ENCODE data around the gene ELL. TPM values are rescaled to one million over a fixed set of nuclear protein-coding genes. Genes with fewer than 3 reads are reported as not detected.

Gene ELL
- total RNA-seq, 1 donor from 2014 or later, result 15.5 TPM

GRCh38 chr19:18399008-18399407 is 122.9 kb downstream of the ELL start:
- Mint-ChIP-seq H3K4me3 (ENCODE audit: low read depth) (no peak overlapping the region), H3K4me1 (ENCODE audit: low read depth) (peaks cover 16% of the 10 kb centered on the region), H3K36me3 (ENCODE audit: insufficient read depth) (no peaks in the 10 kb centered on the region), H3K27me3 (no peaks in the 10 kb centered on the region), H3K27ac (no peak overlapping the region), H3K9me3 (ENCODE audit: low read depth) (no peaks in the 10 kb centered on the region)
- DNase-seq (ENCODE audit: low spot score, unreplicated experiment), result no peak
- TF ChIP-seq CTCF (IDR thresholded peaks at IDR 0.05; ENCODE audit: unreplicated experiment), result no peak

- Mint-ChIP-seq H3K4me1 (ENCODE audit: low read depth) (peaks cover 7% of the 10 kb centered on the region), H3K36me3 (ENCODE audit: insufficient read depth) (no peaks in the 10 kb centered on the region), H3K9me3 (ENCODE audit: low read depth) (no peaks in the 10 kb centered on the region), H3K27me3 (no peaks in the 10 kb centered on the region), H3K27ac (no peak within 1 kb of the TSS), H3K4me3 (ENCODE audit: low read depth) (no peak within 1 kb of the TSS)
- no peak for TF ChIP-seq CTCF (IDR thresholded peaks at IDR 0.05; ENCODE audit: unreplicated experiment)
- no peak for DNase-seq (ENCODE audit: low spot score, unreplicated experiment)
Measured at GRCh38 chr19:18397242-18398202, 124.3 kb downstream of the ELL start, which contains the start of gene LRRC25. Gene LRRC25, minus strand, starts transcription at chr19:18397622. Its CDS starts 659 bp downstream, at chr19:18396963.

GRCh38 chr19:18396471-18397241 is 125.2 kb downstream of the ELL start:
- H3K27me3 Mint-ChIP-seq, result no peaks in the 10 kb centered on the region

GRCh38 chr19:18393836-18394235 is 128.0 kb downstream of the ELL start:
- Mint-ChIP-seq H3K4me3 (ENCODE audit: low read depth) (no peak overlapping the region), H3K27me3 (no peaks in the 10 kb centered on the region), H3K27ac (no peak overlapping the region), H3K36me3 (ENCODE audit: insufficient read depth) (peaks cover 3% of the 10 kb centered on the region), H3K4me1 (ENCODE audit: low read depth) (no peaks in the 10 kb centered on the region), H3K9me3 (ENCODE audit: low read depth) (no peaks in the 10 kb centered on the region)
- no peak for TF ChIP-seq CTCF (IDR thresholded peaks at IDR 0.05; ENCODE audit: unreplicated experiment)
- DNase-seq (ENCODE audit: low spot score, unreplicated experiment), result no peak

More at GRCh38 chr19:18396471-18397241, 125.2 kb downstream of the ELL start:
- Mint-ChIP-seq H3K4me1 (ENCODE audit: low read depth) (peaks cover under 1% of the 10 kb centered on the region), H3K36me3 (ENCODE audit: insufficient read depth) (no peaks in the 10 kb centered on the region), H3K4me3 (ENCODE audit: low read depth) (no peak overlapping the region), H3K9me3 (ENCODE audit: low read depth) (no peaks in the 10 kb centered on the region), H3K27ac (no peak overlapping the region)
- no peak for TF ChIP-seq CTCF (IDR thresholded peaks at IDR 0.05; ENCODE audit: unreplicated experiment)
- DNase-seq (ENCODE audit: low spot score, unreplicated experiment), result no peak

GRCh38 chr19:18392926-18393325 is 128.9 kb downstream of the ELL start:
- Mint-ChIP-seq H3K4me1 (ENCODE audit: low read depth) (no peaks in the 10 kb centered on the region), H3K4me3 (ENCODE audit: low read depth) (no peak overlapping the region), H3K36me3 (ENCODE audit: insufficient read depth) (peaks cover 3% of the 10 kb centered on the region), H3K9me3 (ENCODE audit: low read depth) (no peaks in the 10 kb centered on the region), H3K27me3 (no peaks in the 10 kb centered on the region), H3K27ac (no peak overlapping the region)
- DNase-seq (ENCODE audit: low spot score, unreplicated experiment), result no peak
- no peak for TF ChIP-seq CTCF (IDR thresholded peaks at IDR 0.05; ENCODE audit: unreplicated experiment)
